Bronchial smooth muscle cell (primary cell): ENCODE data around the gene FTHL17. TPM values are rescaled to one million over a fixed set of nuclear protein-coding genes. Genes with fewer than 3 reads are reported as not detected.

Experiments
- total RNA-seq: library from RNA; depleted of rRNA; stranded (reverse); fragments of >200 nt; gene quantifications from 2 replicates; pipeline ENCODE4 v1.2.1, GENCODE V29; 2014

Gene FTHL17
- not detected in 2 replicates for total RNA-seq

GRCh38 chrX:31071725-31072124 lies at the start of gene FTHL17:
TSS of gene FTHL17 (minus strand) at chrX:31072041. CDS start at chrX:31071953, 88 bp downstream.

Other genes with a start within 250 kb of the FTHL17 start
- 3.1 and 3.6 TPM in 2 replicates for gene TAB3, start 182.8 kb downstream of the FTHL17 start, total RNA-seq